Brain microvascular endothelial cell (primary cell): ENCODE measurements around the gene KHDRBS2.

Experiments
- DNase-seq: peaks from one replicate; pipeline ENCODE4 v3.0.0-alpha.2; 2020
- H3K27ac ChIP-seq: fragments of 250-450 bp; sonication (Bioruptor Pico); 2 replicates; pipeline ENCODE4 v1.5.1; 2020; ENCODE audit warnings: mild to moderate bottlenecking, moderate library complexity
- H3K27me3 ChIP-seq: fragments of 250-450 bp; sonication (Bioruptor Pico); replicated peaks from 2 replicates; pipeline ENCODE4 v1.5.1; 2020; ENCODE audit warnings: mild to moderate bottlenecking
- H3K36me3 ChIP-seq: fragments of 250-450 bp; sonication (Bioruptor Pico); replicated peaks from 2 replicates; pipeline ENCODE4 v1.5.1; 2020; ENCODE audit warnings: mild to moderate bottlenecking
- H3K4me3 ChIP-seq: 2 replicates; pipeline ENCODE4 v1.5.1; 2011; ENCODE audit warnings: low read depth, mild to moderate bottlenecking, control low read depth, low read length, moderate library complexity
- in situ Hi-C: cut with HindIII; loops from 2 replicates; pipeline ENCODE4 v1.10.0; 2017; ENCODE audit warnings: low sequenced_read_pairs, low pct_ligation_motif_present
- TF ChIP-seq, protein P1 (sequence below): IDR thresholded peaks from 2 replicates; pipeline ENCODE4 v1.5.1; 2011; ENCODE audit warnings: low read depth, mild to moderate bottlenecking, moderate library complexity, low read length, control low read depth, inconsistent platforms; ENCODE audit errors: missing control alignments

Gene KHDRBS2

GRCh38 chr6:61977099-61977498 is 308.9 kb downstream of the KHDRBS2 start:
- Histone ChIP-seq H3K27ac (no peak overlapping the region), H3K4me3 (no peak overlapping the region), H3K36me3 (no peaks in the 10 kb centered on the region), H3K27me3 (no peaks in the 10 kb centered on the region)
- in situ Hi-C loops = no loop called here
- TF ChIP-seq, protein P1, sequence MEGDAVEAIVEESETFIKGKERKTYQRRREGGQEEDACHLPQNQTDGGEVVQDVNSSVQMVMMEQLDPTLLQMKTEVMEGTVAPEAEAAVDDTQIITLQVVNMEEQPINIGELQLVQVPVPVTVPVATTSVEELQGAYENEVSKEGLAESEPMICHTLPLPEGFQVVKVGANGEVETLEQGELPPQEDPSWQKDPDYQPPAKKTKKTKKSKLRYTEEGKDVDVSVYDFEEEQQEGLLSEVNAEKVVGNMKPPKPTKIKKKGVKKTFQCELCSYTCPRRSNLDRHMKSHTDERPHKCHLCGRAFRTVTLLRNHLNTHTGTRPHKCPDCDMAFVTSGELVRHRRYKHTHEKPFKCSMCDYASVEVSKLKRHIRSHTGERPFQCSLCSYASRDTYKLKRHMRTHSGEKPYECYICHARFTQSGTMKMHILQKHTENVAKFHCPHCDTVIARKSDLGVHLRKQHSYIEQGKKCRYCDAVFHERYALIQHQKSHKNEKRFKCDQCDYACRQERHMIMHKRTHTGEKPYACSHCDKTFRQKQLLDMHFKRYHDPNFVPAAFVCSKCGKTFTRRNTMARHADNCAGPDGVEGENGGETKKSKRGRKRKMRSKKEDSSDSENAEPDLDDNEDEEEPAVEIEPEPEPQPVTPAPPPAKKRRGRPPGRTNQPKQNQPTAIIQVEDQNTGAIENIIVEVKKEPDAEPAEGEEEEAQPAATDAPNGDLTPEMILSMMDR = no peak
- DNase-seq = no peak

DNA sequence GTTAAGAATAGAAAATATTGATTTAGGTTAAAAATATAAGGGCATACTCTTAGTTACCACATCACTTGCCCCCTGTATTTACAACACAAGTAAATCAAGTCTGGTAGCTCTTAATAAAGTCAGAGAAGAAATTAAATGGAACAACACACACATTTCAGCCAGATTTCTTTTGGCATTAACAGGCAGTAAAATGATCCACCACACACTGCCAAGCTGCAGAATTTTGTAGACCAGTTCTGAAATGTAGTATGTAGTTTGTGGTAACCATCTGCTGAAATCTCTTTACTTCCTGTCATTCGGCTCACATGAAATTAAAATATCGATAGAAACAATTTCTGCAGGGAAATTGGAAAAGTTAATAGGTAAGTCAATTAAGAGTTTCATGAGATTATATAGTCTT is 326.8 kb downstream of the KHDRBS2 start:
- Histone ChIP-seq H3K4me3 (no peak overlapping the region), H3K27ac (no peak overlapping the region), H3K36me3 (no peaks in the 10 kb centered on the region), H3K27me3 (no peaks in the 10 kb centered on the region)
- no peak for DNase-seq
- in situ Hi-C loops = no loop called here
- TF ChIP-seq, protein P1 = no peak

DNA sequence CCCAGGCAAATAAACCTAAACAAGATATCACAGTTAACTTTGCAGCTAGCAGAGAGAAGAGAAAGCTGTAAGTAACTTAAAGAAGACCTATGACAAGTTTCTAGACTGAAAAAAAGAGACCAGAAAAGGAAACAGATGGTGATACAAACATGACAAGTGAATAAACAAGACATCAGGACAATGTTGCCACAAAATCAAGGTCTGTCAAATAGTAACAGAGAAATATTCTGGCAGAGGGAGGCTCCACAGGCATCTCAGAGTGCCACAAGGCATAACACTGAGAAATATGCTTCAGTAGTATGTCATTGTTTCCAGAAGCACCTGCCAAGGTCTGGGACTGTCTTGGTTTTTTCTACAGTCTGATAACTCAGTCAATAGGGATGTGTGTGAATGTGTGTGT is 332.2 kb downstream of the KHDRBS2 start:
- Histone ChIP-seq H3K27me3 (no peaks in the 10 kb centered on the region), H3K36me3 (no peaks in the 10 kb centered on the region), H3K27ac (no peak overlapping the region), H3K4me3 (no peak overlapping the region)
- no peak for DNase-seq
- TF ChIP-seq, protein P1 = no peak
- in situ Hi-C loops = no loop called here

DNA sequence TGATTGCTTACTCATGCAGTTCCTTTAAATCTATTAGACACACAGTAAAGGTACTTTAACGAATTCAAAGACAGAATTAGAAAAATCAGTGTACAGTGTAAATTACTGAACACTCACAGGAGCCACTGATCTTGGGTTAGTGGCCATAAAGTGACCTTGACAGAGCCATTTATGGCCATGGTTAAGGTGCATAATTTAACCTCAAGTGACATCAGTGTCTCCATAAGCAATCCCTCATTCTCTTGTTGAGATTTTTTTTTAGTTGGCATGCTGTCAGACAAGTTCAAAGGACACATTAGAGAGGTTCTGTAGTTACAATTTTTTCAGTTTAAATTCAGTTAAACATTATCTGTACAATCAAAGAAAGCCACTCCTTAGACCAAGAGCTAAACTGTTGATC is 334.4 kb downstream of the KHDRBS2 start:
- Histone ChIP-seq H3K36me3 (no peaks in the 10 kb centered on the region), H3K4me3 (no peak overlapping the region), H3K27ac (no peak overlapping the region), H3K27me3 (no peaks in the 10 kb centered on the region)
- in situ Hi-C loops = no loop called here
- TF ChIP-seq, protein P1 = no peak
- no peak for DNase-seq

DNA sequence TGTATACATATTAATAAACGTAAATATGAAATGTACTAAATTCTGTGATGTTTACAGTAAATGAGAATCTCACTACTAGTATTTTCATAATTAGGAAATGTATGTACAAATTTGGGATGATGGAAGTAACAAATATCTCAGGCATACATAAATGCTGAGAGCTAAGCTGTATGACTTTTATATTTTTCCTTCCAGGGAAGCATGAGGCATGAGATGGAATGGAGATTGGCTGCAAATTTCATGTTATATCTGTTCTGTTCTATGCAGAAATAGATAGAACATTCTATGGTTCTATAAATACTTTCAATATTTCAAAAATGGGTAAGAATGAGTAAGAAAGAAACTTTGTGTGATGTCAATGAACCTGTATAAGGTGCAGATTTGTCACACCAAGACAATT is 335.2 kb downstream of the KHDRBS2 start:
- Histone ChIP-seq H3K36me3 (no peaks in the 10 kb centered on the region), H3K27ac (no peak overlapping the region), H3K4me3 (no peak overlapping the region), H3K27me3 (no peaks in the 10 kb centered on the region)
- no peak for DNase-seq
- in situ Hi-C loops = no loop called here
- TF ChIP-seq, protein P1 = no peak

DNA sequence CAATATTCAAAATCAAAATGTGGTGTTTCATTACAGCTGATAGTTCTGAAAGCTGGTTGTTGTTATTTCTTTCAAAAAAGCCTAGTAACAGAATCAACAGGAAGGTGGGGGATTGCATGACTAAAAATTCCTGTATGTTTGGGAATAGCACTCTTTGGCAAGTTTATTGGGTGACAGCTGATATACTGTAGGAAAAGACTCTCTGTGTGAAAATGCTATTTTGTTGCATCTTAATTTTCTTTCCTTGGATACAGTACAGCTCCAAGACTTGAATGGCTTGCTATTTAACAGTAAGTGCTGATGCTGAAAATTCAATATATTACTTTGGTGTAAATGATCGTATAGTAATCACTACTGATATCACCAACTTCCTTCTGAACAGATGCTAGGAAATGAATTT is 336.1 kb downstream of the KHDRBS2 start:
- Histone ChIP-seq H3K36me3 (no peaks in the 10 kb centered on the region), H3K27ac (no peak overlapping the region), H3K27me3 (no peaks in the 10 kb centered on the region), H3K4me3 (no peak overlapping the region)
- TF ChIP-seq, protein P1 = no peak
- no peak for DNase-seq
- in situ Hi-C loops = no loop called here
